AG10803 (cell line): ENCODE results near the gene EPB41L1.

Experiments
- DNase-seq: peaks from one replicate; pipeline ENCODE4 v3.0.0; 2010; ENCODE audit warnings: low read depth
- H3K4me3 ChIP-seq: 2 replicates; pipeline ENCODE4 v1.5.1; 2011; ENCODE audit warnings: mild to moderate bottlenecking, low read length, control low read depth
- TF ChIP-seq, protein P1 (sequence below): conservative IDR thresholded peaks from 2 replicates; pipeline ENCODE4 v1.5.1; 2011; ENCODE audit warnings: mild to moderate bottlenecking, low read length, control low read depth, inconsistent platforms

Gene EPB41L1

DNA sequence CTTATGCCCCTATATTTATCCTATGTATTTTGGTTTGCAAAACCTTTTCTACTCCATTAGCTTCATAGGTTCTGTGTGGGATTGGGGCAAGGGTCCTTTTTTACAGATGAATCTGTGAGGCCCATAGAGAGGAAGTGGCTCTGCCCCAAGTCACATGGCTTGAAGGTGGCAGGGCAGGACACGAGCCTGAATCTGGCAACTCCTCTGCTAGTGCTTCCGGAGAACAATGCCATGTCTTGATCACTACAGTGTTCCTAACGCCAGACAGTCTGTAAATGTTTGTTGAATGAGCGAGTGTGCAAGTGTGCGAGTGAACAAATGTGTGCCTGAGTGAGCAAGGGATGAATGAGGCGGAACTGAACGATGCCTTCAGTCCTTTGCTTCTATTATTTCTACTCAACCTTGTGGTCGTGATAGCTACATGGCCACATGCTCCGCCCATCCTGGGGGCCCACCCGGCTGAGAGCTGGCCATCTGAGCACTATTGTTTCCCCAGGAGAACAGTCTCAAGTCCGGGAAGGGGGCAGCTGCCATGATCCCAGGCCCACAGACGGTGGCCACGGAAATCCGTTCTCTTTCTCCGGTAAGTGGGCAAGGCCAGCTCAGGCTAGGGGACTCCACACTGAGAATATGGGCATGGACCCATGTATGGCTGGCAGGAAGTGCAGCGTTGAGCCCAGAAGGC, 64.0 kb downstream of the EPB41L1 start:
- no peak for DNase-seq
- no peak overlapping the region for H3K4me3 ChIP-seq
- TF ChIP-seq, protein P1, sequence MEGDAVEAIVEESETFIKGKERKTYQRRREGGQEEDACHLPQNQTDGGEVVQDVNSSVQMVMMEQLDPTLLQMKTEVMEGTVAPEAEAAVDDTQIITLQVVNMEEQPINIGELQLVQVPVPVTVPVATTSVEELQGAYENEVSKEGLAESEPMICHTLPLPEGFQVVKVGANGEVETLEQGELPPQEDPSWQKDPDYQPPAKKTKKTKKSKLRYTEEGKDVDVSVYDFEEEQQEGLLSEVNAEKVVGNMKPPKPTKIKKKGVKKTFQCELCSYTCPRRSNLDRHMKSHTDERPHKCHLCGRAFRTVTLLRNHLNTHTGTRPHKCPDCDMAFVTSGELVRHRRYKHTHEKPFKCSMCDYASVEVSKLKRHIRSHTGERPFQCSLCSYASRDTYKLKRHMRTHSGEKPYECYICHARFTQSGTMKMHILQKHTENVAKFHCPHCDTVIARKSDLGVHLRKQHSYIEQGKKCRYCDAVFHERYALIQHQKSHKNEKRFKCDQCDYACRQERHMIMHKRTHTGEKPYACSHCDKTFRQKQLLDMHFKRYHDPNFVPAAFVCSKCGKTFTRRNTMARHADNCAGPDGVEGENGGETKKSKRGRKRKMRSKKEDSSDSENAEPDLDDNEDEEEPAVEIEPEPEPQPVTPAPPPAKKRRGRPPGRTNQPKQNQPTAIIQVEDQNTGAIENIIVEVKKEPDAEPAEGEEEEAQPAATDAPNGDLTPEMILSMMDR: no peak

- H3K4me3 ChIP-seq: no peak overlapping the region
- DNase-seq: no peak
- TF ChIP-seq, protein P1: no peak
Measured at GRCh38 chr20:36219671-36220220, 65.2 kb downstream of the EPB41L1 start.

- DNase-seq: no peak
- no peak overlapping the region for H3K4me3 ChIP-seq
- TF ChIP-seq, protein P1: no peak
Measured at GRCh38 chr20:36225666-36226065, 71.1 kb downstream of the EPB41L1 start.

DNA sequence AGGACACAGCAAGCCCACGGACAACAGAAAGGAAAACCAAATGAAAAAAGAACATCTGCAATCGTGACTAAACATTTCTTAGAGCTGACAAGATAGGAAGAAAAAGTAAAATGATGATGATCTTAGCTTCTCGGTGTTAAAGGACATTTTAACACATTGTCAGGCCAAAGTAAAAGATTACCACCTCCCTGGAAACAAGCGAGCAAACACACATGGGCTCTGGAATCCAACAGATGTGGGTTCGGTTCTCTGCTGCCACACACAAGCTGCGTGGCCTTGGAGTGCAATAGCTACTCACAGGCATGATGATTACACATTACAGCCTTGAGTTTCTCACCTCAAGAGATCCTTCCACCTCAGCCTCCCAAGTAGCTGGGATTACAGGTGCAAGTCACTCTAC, 74.2 kb downstream of the EPB41L1 start:
- DNase-seq: no peak
- TF ChIP-seq, protein P1: no peak
- H3K4me3 ChIP-seq: no peak overlapping the region

DNA sequence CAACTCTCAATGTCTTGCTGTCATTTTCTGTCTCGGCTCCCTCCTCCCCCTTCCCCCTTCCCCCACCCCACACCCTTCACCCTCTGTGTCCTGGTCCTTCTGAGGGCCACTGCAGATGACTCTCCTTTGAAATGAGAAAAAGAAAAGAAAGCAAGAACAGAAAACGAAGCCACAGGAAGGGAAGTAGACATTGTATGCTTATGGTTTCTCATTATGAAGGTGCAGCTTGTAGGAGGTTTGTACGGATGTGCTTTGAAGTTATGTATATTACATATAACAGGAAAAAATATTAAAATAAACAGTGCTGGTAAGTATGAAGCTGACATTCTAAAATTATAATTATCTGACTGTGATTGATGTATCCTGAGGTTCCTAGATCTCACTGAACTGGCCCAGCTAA, 75.5 kb downstream of the EPB41L1 start:
- no peak for DNase-seq
- TF ChIP-seq, protein P1: no peak

DNA sequence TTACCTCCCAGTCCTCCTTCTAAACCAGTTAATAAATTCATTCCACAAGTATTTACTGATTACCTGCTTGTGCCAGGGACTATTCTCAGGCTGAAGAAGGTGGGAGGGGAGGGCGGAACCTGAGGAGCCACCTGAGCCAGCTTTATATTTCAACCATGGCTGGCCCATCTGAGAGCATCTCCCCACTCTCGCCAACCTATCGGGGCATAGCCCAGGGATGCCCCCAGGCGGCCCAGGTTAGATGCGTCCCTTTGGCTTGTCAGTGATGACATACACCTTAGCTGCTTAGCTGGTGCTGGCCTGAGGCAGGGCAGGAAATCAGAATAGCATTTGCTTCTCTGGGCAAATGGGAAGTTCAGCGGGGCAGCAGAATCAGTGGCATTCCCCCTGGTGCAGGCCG, 76.8 kb downstream of the EPB41L1 start:
- H3K4me3 ChIP-seq: no peak overlapping the region
- TF ChIP-seq, protein P1: no peak
- DNase-seq: no peak

More for the DNA sequence above, 75.5 kb downstream of the EPB41L1 start:
- no peak overlapping the region for H3K4me3 ChIP-seq

GRCh38 chr20:36234771-36235320, 80.3 kb downstream of the EPB41L1 start:
- TF ChIP-seq, protein P1: no peak
- no peak overlapping the region for H3K4me3 ChIP-seq
- DNase-seq: no peak
